Caki2 (cell line): ENCODE measurements around the gene STRIP2. TPM values are rescaled to one million over a fixed set of nuclear protein-coding genes. Genes with fewer than 3 reads are reported as not detected.
"Not testable (repeated sequence)": the region's sequence is repeated elsewhere in the genome, so short reads cannot be mapped to it uniquely, and the experiment has no call there.

Experiments used
- DNase-seq: peaks from one replicate; pipeline ENCODE4 v3.0.0-alpha.2; 2015; ENCODE audit warnings: low read depth
- in situ Hi-C: cut with HindIII; loops from 2 replicates; pipeline ENCODE4 v1.10.0; 2016; ENCODE audit warnings: low sequenced_read_pairs, low pct_unique_long_range_greater_than_20kb, mixed read lengths
- total RNA-seq: library from RNA; depleted of rRNA; stranded (reverse); fragments of >200 nt; shearing (Covaris generic); gene quantifications from 2 replicates; pipeline ENCODE4 v1.2.3, GENCODE V29; 2014; ENCODE audit warnings: low replicate concordance

The STRIP2 gene
- total RNA-seq, 1 experiment from 2014 or later: 1.9 TPM

- DNase-seq, in situ Hi-C loops: not testable (repeated sequence)
These were observed 12.7 kb downstream of the STRIP2 start for GRCh38 chr7:129446925-129447324.

- in situ Hi-C loops, DNase-seq: not testable (repeated sequence)
These were observed 13.2 kb downstream of the STRIP2 start for GRCh38 chr7:129447445-129447844.

- in situ Hi-C loops, DNase-seq: not testable (repeated sequence)
These were observed 14.4 kb downstream of the STRIP2 start for GRCh38 chr7:129448608-129449007.

- in situ Hi-C loops: no loop called here
- no peak for DNase-seq
These were observed 16.1 kb downstream of the STRIP2 start for GRCh38 chr7:129450295-129450694.

GRCh38 chr7:129452589-129453231 is 18.5 kb downstream of the STRIP2 start:
- no peak for DNase-seq
- in situ Hi-C loops: no loop called here

GRCh38 chr7:129453510-129454248 is 19.4 kb downstream of the STRIP2 start:
- in situ Hi-C loops: no loop called here

GRCh38 chr7:129454249-129454551 is 20.0 kb downstream of the STRIP2 start:
- in situ Hi-C loops: no loop called here
- no peak for DNase-seq

More at GRCh38 chr7:129453510-129454248, 19.4 kb downstream of the STRIP2 start:
- DNase-seq: no peak

GRCh38 chr7:129456421-129456820 is 22.2 kb downstream of the STRIP2 start:
- no peak for DNase-seq
- in situ Hi-C loops: no loop called here

GRCh38 chr7:129457101-129457500 is 22.9 kb downstream of the STRIP2 start:
- in situ Hi-C loops: no loop called here
- DNase-seq: no peak

- in situ Hi-C loops: no loop called here
- DNase-seq: no peak
These were observed 23.9 kb downstream of the STRIP2 start for GRCh38 chr7:129458171-129458570.

GRCh38 chr7:129461809-129462208 is 27.6 kb downstream of the STRIP2 start:
- in situ Hi-C loops: no loop called here
- no peak for DNase-seq

- DNase-seq: no peak
- in situ Hi-C loops: no loop called here
These were observed 28.2 kb downstream of the STRIP2 start for GRCh38 chr7:129462420-129462819.

- in situ Hi-C loops: no loop called here
- DNase-seq: no peak
These were observed 30.0 kb downstream of the STRIP2 start for GRCh38 chr7:129464194-129464593.

GRCh38 chr7:129465080-129465479 is 30.8 kb downstream of the STRIP2 start:
- in situ Hi-C loops: no loop called here
- DNase-seq: no peak

GRCh38 chr7:129466796-129467195 is 32.6 kb downstream of the STRIP2 start:
- DNase-seq: no peak
- in situ Hi-C loops: no loop called here

GRCh38 chr7:129468087-129468486 is 33.9 kb downstream of the STRIP2 start:
- in situ Hi-C loops: no loop called here
- DNase-seq: no peak

- DNase-seq: no peak
- in situ Hi-C loops: no loop called here
These were observed 34.3 kb downstream of the STRIP2 start for GRCh38 chr7:129468547-129468946.

- in situ Hi-C loops: no loop called here
- DNase-seq: no peak
These were observed 35.7 kb downstream of the STRIP2 start for GRCh38 chr7:129469930-129470329.

- in situ Hi-C loops: no loop called here
- no peak for DNase-seq
These were observed 36.2 kb downstream of the STRIP2 start for GRCh38 chr7:129470411-129470810.

GRCh38 chr7:129471402-129471827 is 37.2 kb downstream of the STRIP2 start:
- DNase-seq: peak; percentile 19
- in situ Hi-C loops: no loop called here
